Activated CD4-positive, alpha-beta T cell treated with anti-CD3 and anti-CD28 coated beads, Interleukin-2, Interleukin-4, amounts not matched to agents 100 ng/mL and 50 ng/mL, durations not matched to agents 16 hours and 8 hours (primary cell): Measurements from ENCODE around the gene FERD3L.

Experiments used
- DNase-seq: peaks from one replicate; pipeline ENCODE4 v3.0.0-alpha.2; 2020; ENCODE audit warnings: low spot score

Gene FERD3L

DNA sequence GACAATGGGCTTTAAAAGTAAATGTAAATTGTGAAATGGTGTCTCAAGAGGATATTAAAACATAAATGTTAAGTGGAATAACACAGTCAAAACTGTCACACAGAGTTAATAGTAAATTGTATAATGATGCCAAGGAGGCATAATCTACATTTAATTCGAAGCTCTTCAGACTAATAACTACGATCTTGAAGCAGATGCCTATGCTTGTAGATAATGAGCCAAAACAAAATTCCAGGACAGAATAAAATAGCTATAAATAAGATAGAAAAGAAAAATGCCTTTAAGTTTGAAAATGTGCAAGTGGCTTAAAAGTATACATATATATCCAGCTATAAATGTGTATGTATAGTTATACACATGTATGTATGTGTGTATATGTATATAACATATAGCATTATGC is 45.3 kb downstream of the FERD3L start:
- no peak for DNase-seq

DNA sequence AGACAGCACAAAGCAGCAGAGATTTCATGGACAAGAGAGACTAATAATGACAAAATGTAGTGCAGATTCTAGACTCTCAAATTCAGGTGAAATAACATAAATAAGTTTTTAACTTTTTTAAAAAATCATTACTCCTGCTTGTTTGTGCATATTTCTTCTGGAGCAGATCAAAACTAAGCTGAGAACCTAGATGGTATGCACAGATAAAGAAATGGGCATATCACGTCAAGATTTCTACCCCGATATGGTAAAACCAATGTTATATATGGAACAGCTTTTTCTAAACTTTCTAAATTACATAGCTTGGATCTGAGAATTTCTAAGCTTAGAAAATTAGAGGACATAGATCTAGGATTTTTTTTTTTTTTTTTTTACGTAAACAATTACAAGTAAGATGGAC is 46.0 kb downstream of the FERD3L start:
- no peak for DNase-seq

- no peak for DNase-seq
Observed at GRCh38 chr7:19098510-19098909, 46.7 kb downstream of the FERD3L start.

DNA sequence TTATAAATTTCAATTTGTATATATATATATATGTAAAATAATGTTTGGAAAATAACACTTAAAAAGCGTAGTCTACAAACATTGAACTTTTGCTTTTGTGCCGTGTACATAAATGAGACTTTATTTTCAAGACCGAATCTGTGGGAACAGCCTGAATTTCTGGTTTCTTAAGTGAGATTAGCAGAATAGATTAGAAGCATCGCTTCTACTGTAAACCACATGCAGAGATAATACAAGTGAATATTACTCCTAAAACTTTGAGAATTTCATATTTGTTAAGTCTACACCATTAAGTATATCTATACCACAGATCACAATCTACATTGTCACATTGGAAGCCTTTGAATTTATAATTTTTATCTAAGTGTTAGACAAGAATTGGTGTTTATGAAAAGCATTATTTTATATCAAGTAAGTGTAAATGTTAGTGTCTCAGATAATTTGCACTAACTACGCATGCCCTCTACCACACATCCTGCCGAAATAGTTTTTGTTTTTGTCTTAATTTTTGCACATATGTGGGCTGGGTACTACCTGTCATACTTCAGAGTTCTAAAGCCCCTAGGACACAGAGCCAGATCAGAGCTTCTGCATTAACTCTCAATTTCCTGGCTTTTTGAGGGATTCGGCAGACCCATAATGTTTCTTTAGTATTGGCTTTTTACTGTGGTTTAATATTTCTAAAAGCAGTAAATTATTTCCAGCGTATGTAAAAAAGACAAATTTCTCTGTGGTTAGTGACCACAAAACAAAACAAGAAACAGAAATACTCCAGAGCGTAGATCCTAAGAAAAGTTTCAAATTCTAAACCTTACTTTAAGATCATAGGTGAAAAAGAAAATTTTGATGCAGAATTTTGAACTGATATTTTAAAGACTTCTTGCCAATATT is 47.8 kb downstream of the FERD3L start:
- DNase-seq: no peak

DNA sequence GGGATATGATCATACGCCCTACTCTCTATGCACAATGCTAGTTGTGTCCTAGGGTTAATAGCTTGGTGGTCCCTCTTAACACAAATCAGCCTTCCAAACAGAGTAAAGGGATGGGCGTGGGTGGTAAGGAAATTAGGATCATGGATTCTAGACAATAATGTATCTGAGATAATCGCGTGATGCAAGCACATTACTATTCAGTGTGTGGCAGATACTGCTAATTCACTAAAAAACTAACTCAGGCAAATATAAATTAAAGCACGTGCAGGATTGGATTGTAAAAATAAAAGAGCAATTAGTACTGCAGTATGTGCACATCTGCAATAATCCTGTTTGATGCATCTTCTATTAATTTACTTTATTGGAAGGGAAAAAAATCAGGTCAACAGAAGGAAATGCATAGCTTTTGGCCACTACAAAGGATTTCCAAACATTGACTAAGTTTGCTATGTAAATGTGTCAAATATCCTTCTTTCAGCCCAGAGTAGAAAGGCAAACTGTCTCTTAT is 49.8 kb downstream of the FERD3L start:
- DNase-seq: no peak
